Loucy (cell line): ENCODE results near the gene CSNK1G2.

Experiments used
- H2AFZ ChIP-seq: fragments of 200-600 bp; sonication (generic); 2 replicates; pipeline ENCODE4 v1.6.0; 2016; ENCODE audit warnings: antibody characterized with exemption, mild to moderate bottlenecking, low read length, moderate library complexity
- H3F3A ChIP-seq: fragments of 200-600 bp; 2 replicates; pipeline ENCODE4 v1.6.0; 2016; ENCODE audit warnings: antibody characterized with exemption, low read depth, mild to moderate bottlenecking
- H3K27me3 ChIP-seq: fragments of 200-600 bp; sonication (generic); 2 replicates; pipeline ENCODE4 v1.6.1; 2014; ENCODE audit warnings: low read length, mild to moderate bottlenecking; ENCODE audit not compliant: insufficient read depth, poor library complexity, severe bottlenecking
- H3K36me3 ChIP-seq: fragments of 200-600 bp; sonication (generic); 2 replicates; pipeline ENCODE4 v1.6.1; 2016; ENCODE audit warnings: low read length; ENCODE audit not compliant: insufficient read depth
- H3K4me1 ChIP-seq: fragments of 200-600 bp; sonication (generic); 2 replicates; pipeline ENCODE4 v1.5.1; 2014; ENCODE audit warnings: low read length, mild to moderate bottlenecking; ENCODE audit not compliant: insufficient read depth, poor library complexity, severe bottlenecking
- H3K4me2 ChIP-seq: fragments of 200-600 bp; sonication (generic); 2 replicates; pipeline ENCODE4 v1.6.0; 2014; ENCODE audit warnings: antibody characterized with exemption, low read length, low read depth, mild to moderate bottlenecking; ENCODE audit not compliant: poor library complexity, severe bottlenecking
- H3K4me3 ChIP-seq: fragments of 200-600 bp; sonication (generic); 2 replicates; pipeline ENCODE4 v1.5.1; 2014; ENCODE audit warnings: low read length, mild to moderate bottlenecking, mixed read lengths; ENCODE audit not compliant: poor library complexity, severe bottlenecking
- H3K79me2 ChIP-seq: fragments of 200-600 bp; sonication (generic); 2 replicates; pipeline ENCODE4 v1.6.1; 2014; ENCODE audit warnings: low read length; ENCODE audit not compliant: insufficient read depth
- H3K9ac ChIP-seq: fragments of 200-600 bp; sonication (generic); 2 replicates; pipeline ENCODE4 v1.6.0; 2014; ENCODE audit warnings: mild to moderate bottlenecking, low read depth, low read length, moderate library complexity; ENCODE audit not compliant: poor library complexity, severe bottlenecking
- H3K9me2 ChIP-seq: fragments of 200-600 bp; sonication (generic); replicated peaks from 2 replicates; pipeline ENCODE4 v1.6.1; 2016; ENCODE audit warnings: low read depth, low read length, mixed read lengths
- H3K9me3 ChIP-seq: fragments of 200-600 bp; sonication (generic); 2 replicates; pipeline ENCODE4 v1.6.1; 2014; ENCODE audit warnings: mild to moderate bottlenecking, antibody characterized with exemption, low read length, low read depth; ENCODE audit not compliant: insufficient read depth
- H4K20me1 ChIP-seq: fragments of 200-600 bp; sonication (generic); 2 replicates; pipeline ENCODE4 v1.6.0; 2014; ENCODE audit warnings: antibody characterized with exemption, low read length, mild to moderate bottlenecking; ENCODE audit not compliant: insufficient read depth, poor library complexity, severe bottlenecking
- CTCF ChIP-seq: fragments of 200-600 bp; sonication (generic); conservative IDR thresholded peaks from 2 replicates; pipeline ENCODE4 v1.5.1; 2014; ENCODE audit warnings: mild to moderate bottlenecking, antibody characterized with exemption, low read length
- EZH2phosphoT487 ChIP-seq: fragments of 200-600 bp; IDR thresholded peaks from 2 replicates; pipeline ENCODE4 v1.6.1; 2018; ENCODE audit warnings: antibody characterized with exemption, mild to moderate bottlenecking, moderate library complexity, borderline replicate concordance

CSNK1G2 gene

GRCh38 chr19:2012941-2013682 is 72.1 kb downstream of the CSNK1G2 start:
- peaks cover 25% of the 10 kb centered on the region for H4K20me1 ChIP-seq
- no peaks in the 10 kb centered on the region for H3F3A ChIP-seq
- no peaks in the 10 kb centered on the region for H3K9me3 ChIP-seq
- peak overlapping the region; percentile 91 for H3K4me3 ChIP-seq
- peaks cover 77% of the 10 kb centered on the region for H3K79me2 ChIP-seq
- H3K4me2 ChIP-seq = peak overlapping the region; percentile 89
- no peak overlapping the region for H2AFZ ChIP-seq
- H3K9me2 ChIP-seq = no peaks in the 10 kb centered on the region
- TF ChIP-seq EZH2phosphoT487 (no peak), CTCF (no peak)
- peaks cover 13% of the 10 kb centered on the region for H3K4me1 ChIP-seq
- peak overlapping the region; percentile 94 for H3K9ac ChIP-seq
- no peaks in the 10 kb centered on the region for H3K27me3 ChIP-seq
- no peaks in the 10 kb centered on the region for H3K36me3 ChIP-seq

GRCh38 chr19:2013683-2013961 is 72.7 kb downstream of the CSNK1G2 start:
- TF ChIP-seq EZH2phosphoT487 = no peak
- TF ChIP-seq CTCF = no peak
- H3K27me3 ChIP-seq = no peaks in the 10 kb centered on the region

GRCh38 chr19:2014131-2014571 is 73.2 kb downstream of the CSNK1G2 start:
- Histone ChIP-seq H3K4me1 (peaks cover 13% of the 10 kb centered on the region), H4K20me1 (peaks cover 25% of the 10 kb centered on the region), H3K79me2 (peaks cover 67% of the 10 kb centered on the region), H3K4me2 (peak overlapping the region; percentile 89), H3K9me3 (no peaks in the 10 kb centered on the region), H2AFZ (no peak overlapping the region), H3K27me3 (no peaks in the 10 kb centered on the region), H3K9ac (peak overlapping the region; percentile 94), H3K36me3 (no peaks in the 10 kb centered on the region), H3K4me3 (peak overlapping the region; percentile 91), H3F3A (no peaks in the 10 kb centered on the region), H3K9me2 (no peaks in the 10 kb centered on the region)
- no peak for TF ChIP-seq CTCF

More at GRCh38 chr19:2013683-2013961, 72.7 kb downstream of the CSNK1G2 start:
- Histone ChIP-seq H3K4me3 (peak overlapping the region; percentile 91), H3K79me2 (peaks cover 72% of the 10 kb centered on the region), H3K4me1 (peaks cover 13% of the 10 kb centered on the region), H3F3A (no peaks in the 10 kb centered on the region), H2AFZ (no peak overlapping the region), H4K20me1 (peaks cover 25% of the 10 kb centered on the region), H3K9me3 (no peaks in the 10 kb centered on the region), H3K4me2 (peak overlapping the region; percentile 89), H3K9ac (peak overlapping the region; percentile 94), H3K9me2 (no peaks in the 10 kb centered on the region), H3K36me3 (no peaks in the 10 kb centered on the region)
